Measurements from ENCODE around the gene ZNF423. TPM values are rescaled to one million over a fixed set of nuclear protein-coding genes. Genes with fewer than 3 reads are reported as not detected.

ZNF423 gene
- total and polyA plus RNA-seq, 2 donors, result 0.52 to 1.6 TPM

DNA sequence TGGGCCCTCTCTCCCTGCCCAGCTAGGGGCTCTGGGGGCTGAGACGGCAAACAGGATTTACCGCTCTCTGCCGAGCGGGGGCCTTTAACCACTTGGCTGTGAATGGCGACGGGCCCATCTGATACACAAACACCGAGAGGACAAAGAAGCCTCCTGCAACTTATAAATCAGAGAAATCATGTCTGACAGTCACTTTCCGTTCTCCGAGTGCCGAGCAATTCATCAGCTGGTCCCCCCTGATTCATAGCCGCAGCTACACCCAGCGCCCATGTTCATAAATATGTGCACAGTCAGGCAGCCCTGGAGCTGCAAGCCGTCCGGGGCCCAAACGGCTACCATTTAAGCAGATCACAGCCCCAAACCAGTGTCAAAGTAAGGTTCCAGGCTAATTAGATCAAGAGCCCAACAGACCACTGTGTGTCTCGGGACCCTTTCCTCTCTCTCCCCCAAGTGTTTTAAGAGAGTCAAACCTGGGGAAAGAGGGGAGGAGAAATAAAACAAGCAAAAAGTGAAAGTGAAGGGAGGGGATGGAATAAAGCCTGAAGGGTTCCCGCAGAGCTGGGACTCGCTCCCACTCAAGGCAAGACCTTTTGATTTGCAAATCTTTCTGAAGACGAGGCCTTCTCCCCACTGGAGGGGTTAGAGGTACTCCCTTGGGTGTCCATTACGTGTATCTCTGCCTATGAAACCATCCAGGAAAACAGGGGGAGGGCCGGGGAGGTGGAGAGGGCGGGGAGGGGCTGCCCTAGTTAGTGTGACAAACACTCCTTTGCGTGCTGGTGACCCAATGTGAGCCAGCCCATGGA is 327.6 kb downstream of the ZNF423 start:
- H3K27me3 ChIP-seq (ENCODE audit: control insufficient read depth in 2 of 2, insufficient read depth in 1 of 2, low read length in 1 of 2), result no peaks in the 10 kb centered on the region
- no peaks in the 10 kb centered on the region for H3K36me3 ChIP-seq (ENCODE audit: control insufficient read depth in 2 of 2, insufficient read depth in 2 of 2, low read length in 1 of 2)
- H3K4me3 ChIP-seq (ENCODE audit: low read length in 2 of 2), result peak overlapping the region in 1 of 2 donors; percentile 43
- peaks cover 7 to 33% of the 10 kb centered on the region in 2 donors for H3K4me1 ChIP-seq (ENCODE audit: control insufficient read depth in 2 of 2, insufficient read depth in 2 of 2, low read length in 2 of 2)
- peaks cover 0 to 1% of the 10 kb centered on the region in 2 donors for H3K9me3 ChIP-seq (ENCODE audit: control insufficient read depth in 2 of 2, insufficient read depth in 1 of 2, low read length in 1 of 2)
- WGBS, result 22% methylated on average over 23 of the region's 23 CpGs
- no peak overlapping the region for H3K27ac ChIP-seq (ENCODE audit: low read depth in 1 of 2, low read length in 1 of 2)
- DNase-seq (ENCODE audit: low read depth in 6 of 9, low spot score in 9 of 9), result peak in 3 of 9 donors; percentile 28 to 61 (median 37)

DNA sequence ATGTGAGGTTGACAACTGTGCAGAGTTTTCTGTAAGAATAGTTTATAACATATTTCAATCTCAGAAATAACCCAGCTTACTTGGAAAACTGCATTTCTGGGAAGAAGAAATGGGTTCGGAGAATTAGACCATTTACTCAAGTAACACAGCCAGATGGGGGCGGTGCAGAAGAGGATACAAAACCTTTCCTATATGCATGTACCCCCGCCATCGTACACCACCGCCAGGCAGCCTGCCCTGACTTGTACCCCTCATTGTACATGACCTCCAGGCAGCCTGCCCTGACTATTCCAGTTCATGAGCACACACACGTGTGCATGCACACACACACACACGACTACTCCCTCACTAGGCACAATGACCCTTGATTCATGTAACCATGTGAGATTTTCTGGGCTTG is 328.3 kb downstream of the ZNF423 start:
- Histone ChIP-seq H3K36me3 (ENCODE audit: control insufficient read depth in 2 of 2, insufficient read depth in 2 of 2, low read length in 1 of 2) (no peaks in the 10 kb centered on the region), H3K27me3 (ENCODE audit: control insufficient read depth in 2 of 2, insufficient read depth in 1 of 2, low read length in 1 of 2) (no peaks in the 10 kb centered on the region), H3K4me3 (ENCODE audit: low read length in 2 of 2) (no peak overlapping the region), H3K27ac (ENCODE audit: low read depth in 1 of 2, low read length in 1 of 2) (no peak overlapping the region), H3K9me3 (ENCODE audit: control insufficient read depth in 2 of 2, insufficient read depth in 1 of 2, low read length in 1 of 2) (peaks cover 0 to 1% of the 10 kb centered on the region in 2 donors), H3K4me1 (ENCODE audit: control insufficient read depth in 2 of 2, insufficient read depth in 2 of 2, low read length in 2 of 2) (peaks cover 10 to 39% of the 10 kb centered on the region in 2 donors)
- peak in 1 of 9 donors; percentile 46 for DNase-seq (ENCODE audit: low read depth in 6 of 9, low spot score in 9 of 9)
- 97% methylated on average over 7 of the region's 7 CpGs for WGBS

DNA sequence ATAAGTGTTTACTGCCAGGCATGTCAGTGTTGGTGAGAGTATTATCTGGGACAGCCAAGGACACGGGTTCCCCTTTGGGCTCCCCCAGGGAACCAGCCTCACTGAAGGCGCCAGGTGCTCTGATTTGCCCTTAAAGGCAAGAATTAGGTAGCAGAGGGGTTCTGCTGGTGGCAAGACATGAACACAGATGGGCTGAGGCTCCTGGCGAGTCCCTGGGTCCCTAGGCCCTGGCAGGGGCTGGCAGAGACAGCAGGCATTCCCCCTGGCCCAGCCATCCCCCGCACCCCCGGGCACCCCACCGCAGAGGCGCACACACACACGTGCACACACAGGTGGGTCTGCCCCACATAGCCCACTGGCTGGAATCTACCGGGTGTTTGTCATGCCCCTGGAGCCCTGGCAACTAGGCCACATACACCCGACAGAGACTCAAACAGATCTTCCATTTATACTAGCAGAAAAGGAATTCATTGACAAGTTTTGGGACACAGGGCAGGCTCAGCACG is 329.0 kb downstream of the ZNF423 start:
- Histone ChIP-seq H3K27ac (ENCODE audit: low read depth in 1 of 2, low read length in 1 of 2) (no peak overlapping the region), H3K9me3 (ENCODE audit: control insufficient read depth in 2 of 2, insufficient read depth in 1 of 2, low read length in 1 of 2) (peaks cover 0 to 1% of the 10 kb centered on the region in 2 donors), H3K4me1 (ENCODE audit: control insufficient read depth in 2 of 2, insufficient read depth in 2 of 2, low read length in 2 of 2) (peaks cover 10 to 45% of the 10 kb centered on the region in 2 donors), H3K27me3 (ENCODE audit: control insufficient read depth in 2 of 2, insufficient read depth in 1 of 2, low read length in 1 of 2) (no peaks in the 10 kb centered on the region), H3K36me3 (ENCODE audit: control insufficient read depth in 2 of 2, insufficient read depth in 2 of 2, low read length in 1 of 2) (no peaks in the 10 kb centered on the region), H3K4me3 (ENCODE audit: low read length in 2 of 2) (no peak overlapping the region)
- DNase-seq (ENCODE audit: low read depth in 6 of 9, low spot score in 9 of 9), result peak in 1 of 9 donors; percentile 56
- 90% methylated on average over 11 of the region's 11 CpGs for WGBS

DNA sequence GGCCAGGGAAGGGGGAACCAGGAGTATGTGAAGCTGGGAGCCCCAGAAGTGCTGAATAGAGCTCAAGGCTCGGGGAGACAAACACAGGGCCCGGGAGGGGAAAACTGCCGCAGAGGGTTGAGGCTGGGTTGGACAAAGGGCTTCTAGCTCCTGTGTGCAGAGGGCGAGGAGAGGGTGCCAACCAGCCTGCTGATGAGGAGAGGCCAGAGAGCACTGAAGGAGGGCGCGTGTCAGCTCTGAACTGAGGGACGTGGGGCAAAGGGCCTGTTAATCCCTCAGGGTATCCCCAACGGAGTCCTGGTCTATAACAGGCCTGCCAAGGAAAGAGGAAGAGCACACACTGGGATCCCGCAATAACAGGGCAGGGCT is 331.0 kb downstream of the ZNF423 start:
- peaks cover 0 to 1% of the 10 kb centered on the region in 2 donors for H3K9me3 ChIP-seq (ENCODE audit: control insufficient read depth in 2 of 2, insufficient read depth in 1 of 2, low read length in 1 of 2)
- H3K4me3 ChIP-seq (ENCODE audit: low read length in 2 of 2), result no peak overlapping the region
- DNase-seq (ENCODE audit: low read depth in 6 of 9, low spot score in 9 of 9), result no peak
- H3K27ac ChIP-seq (ENCODE audit: low read depth in 1 of 2, low read length in 1 of 2), result peak overlapping the region in 1 of 2 donors; percentile 84
- WGBS, result 84% methylated on average over 9 of the region's 9 CpGs
- H3K4me1 ChIP-seq (ENCODE audit: control insufficient read depth in 2 of 2, insufficient read depth in 2 of 2, low read length in 2 of 2), result peaks cover 10 to 62% of the 10 kb centered on the region in 2 donors
- no peaks in the 10 kb centered on the region for H3K36me3 ChIP-seq (ENCODE audit: control insufficient read depth in 2 of 2, insufficient read depth in 2 of 2, low read length in 1 of 2)
- no peaks in the 10 kb centered on the region for H3K27me3 ChIP-seq (ENCODE audit: control insufficient read depth in 2 of 2, insufficient read depth in 1 of 2, low read length in 1 of 2)

DNA sequence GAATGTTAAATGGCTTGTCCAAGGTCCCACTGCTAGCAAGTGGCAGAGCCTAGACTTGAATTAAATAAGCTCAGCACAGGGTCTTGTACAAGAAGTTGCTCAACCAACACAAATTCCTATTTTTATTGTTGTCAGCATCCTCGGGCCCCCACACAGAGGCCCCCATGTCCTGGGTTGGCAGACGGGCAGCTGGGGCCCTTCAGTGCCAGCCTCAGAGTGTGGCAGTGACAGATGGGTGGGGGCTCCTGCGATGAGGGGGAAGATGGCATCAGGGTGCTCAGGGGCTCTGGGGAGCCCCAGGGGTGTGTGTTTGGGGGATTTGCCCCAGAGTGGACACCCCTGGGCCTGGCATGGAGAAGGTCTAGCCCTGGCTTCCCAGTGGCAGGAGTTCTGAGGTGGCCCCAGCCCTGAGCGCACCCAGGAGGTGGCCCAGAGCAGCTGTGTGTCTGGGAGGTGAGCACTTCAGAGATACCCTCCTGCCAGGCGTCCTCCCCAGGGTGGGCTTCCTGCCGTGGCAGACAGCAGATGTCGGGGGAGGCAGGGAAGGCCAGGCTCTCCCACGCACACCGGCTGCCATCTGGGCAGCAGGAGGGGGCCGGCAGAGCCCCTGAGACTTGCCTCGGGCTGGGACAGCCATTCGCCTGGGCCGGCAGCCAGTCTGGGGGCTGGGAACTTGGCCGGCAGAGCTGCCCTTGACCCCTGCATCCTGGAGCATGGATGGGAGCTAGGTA is 331.5 kb downstream of the ZNF423 start:
- peak overlapping the region; percentile 3 to 84 for H3K27ac ChIP-seq (ENCODE audit: low read depth in 1 of 2, low read length in 1 of 2)
- WGBS, result 23% methylated on average over 14 of the region's 14 CpGs
- no peaks in the 10 kb centered on the region for H3K27me3 ChIP-seq (ENCODE audit: control insufficient read depth in 2 of 2, insufficient read depth in 1 of 2, low read length in 1 of 2)
- peaks cover 10 to 62% of the 10 kb centered on the region in 2 donors for H3K4me1 ChIP-seq (ENCODE audit: control insufficient read depth in 2 of 2, insufficient read depth in 2 of 2, low read length in 2 of 2)
- peak in 2 of 9 donors; percentile 54 to 72 for DNase-seq (ENCODE audit: low read depth in 6 of 9, low spot score in 9 of 9)
- no peaks in the 10 kb centered on the region for H3K36me3 ChIP-seq (ENCODE audit: control insufficient read depth in 2 of 2, insufficient read depth in 2 of 2, low read length in 1 of 2)
- H3K9me3 ChIP-seq (ENCODE audit: control insufficient read depth in 2 of 2, insufficient read depth in 1 of 2, low read length in 1 of 2), result no peaks in the 10 kb centered on the region
- H3K4me3 ChIP-seq (ENCODE audit: low read length in 2 of 2), result no peak overlapping the region

DNA sequence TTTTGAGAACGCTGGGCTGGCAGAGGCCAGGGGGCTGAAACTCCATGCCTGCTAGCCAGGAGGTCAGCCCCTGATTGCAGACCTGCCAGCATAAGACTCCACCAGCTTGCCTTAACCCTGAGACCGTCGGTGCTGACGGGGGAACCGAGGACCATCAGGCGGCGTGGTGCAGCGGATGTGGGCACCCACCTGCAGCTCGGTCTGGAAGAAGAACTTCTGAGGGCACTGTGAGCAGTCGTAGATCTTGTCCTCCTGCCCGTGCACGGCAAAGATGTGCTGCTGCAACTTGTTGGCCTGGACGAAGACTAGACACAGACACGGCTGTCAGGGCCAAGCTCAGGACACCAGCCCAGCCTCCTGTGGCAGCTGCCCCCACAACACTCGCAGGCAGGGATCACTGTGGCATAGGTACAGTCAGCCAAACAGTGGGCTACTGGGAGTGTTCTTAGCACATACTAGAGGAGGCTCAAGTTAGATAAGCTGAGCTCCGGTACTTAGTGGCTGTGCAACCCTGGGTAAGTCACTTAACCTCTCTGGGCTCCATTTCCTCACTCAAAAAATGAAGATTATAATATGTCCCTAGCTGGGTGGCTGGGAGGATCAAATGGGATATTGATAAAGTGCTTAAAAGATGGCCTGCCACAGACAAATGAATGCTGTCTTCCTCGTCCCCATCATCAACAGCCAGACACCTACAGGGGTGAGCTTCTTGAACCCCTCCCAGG is 332.3 kb downstream of the ZNF423 start:
- Histone ChIP-seq H3K4me1 (ENCODE audit: control insufficient read depth in 2 of 2, insufficient read depth in 2 of 2, low read length in 2 of 2) (peaks cover 10 to 62% of the 10 kb centered on the region in 2 donors), H3K4me3 (ENCODE audit: low read length in 2 of 2) (no peak overlapping the region), H3K27ac (ENCODE audit: low read depth in 1 of 2, low read length in 1 of 2) (peak overlapping the region; percentile 75 to 84), H3K36me3 (ENCODE audit: control insufficient read depth in 2 of 2, insufficient read depth in 2 of 2, low read length in 1 of 2) (no peaks in the 10 kb centered on the region), H3K9me3 (ENCODE audit: control insufficient read depth in 2 of 2, insufficient read depth in 1 of 2, low read length in 1 of 2) (no peaks in the 10 kb centered on the region), H3K27me3 (ENCODE audit: control insufficient read depth in 2 of 2, insufficient read depth in 1 of 2, low read length in 1 of 2) (no peaks in the 10 kb centered on the region)
- 75% methylated on average over 17 of the region's 17 CpGs for WGBS
- peak in 5 of 9 donors; percentile 42 to 83 (median 53) for DNase-seq (ENCODE audit: low read depth in 6 of 9, low spot score in 9 of 9)

DNA sequence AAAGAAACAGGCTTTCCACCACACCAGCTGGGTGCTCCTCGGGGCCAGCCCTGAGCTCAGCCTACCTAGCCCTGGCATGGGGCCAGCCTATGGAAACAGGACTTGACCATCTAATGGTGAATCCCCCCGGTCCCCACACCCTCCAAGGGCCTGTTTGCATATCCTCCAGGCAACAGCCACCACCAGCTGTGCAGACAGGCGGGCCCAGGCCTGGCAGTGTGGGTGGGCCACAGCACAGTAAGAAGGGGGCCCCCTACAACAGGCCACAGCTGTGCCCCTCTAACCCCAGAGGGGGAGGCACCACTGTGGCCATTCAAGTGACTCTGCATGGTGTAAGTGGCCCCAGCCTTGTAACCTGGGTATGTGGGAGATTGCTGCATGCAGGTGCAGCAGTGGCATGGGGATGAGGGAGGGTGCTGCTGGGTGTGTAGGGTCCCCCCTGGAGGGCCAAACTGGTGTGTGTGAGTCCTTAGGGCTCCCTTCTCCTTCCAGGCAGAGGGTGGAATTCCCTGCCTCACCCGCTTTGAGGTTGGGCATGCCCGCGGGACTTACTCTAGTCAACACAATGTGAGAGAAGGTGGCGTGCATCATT is 334.1 kb downstream of the ZNF423 start:
- Histone ChIP-seq H3K4me1 (ENCODE audit: control insufficient read depth in 2 of 2, insufficient read depth in 2 of 2, low read length in 2 of 2) (peaks cover 10 to 53% of the 10 kb centered on the region in 2 donors), H3K27ac (ENCODE audit: low read depth in 1 of 2, low read length in 1 of 2) (no peak overlapping the region), H3K27me3 (ENCODE audit: control insufficient read depth in 2 of 2, insufficient read depth in 1 of 2, low read length in 1 of 2) (no peaks in the 10 kb centered on the region), H3K36me3 (ENCODE audit: control insufficient read depth in 2 of 2, insufficient read depth in 2 of 2, low read length in 1 of 2) (no peaks in the 10 kb centered on the region), H3K9me3 (ENCODE audit: control insufficient read depth in 2 of 2, insufficient read depth in 1 of 2, low read length in 1 of 2) (no peaks in the 10 kb centered on the region), H3K4me3 (ENCODE audit: low read length in 2 of 2) (no peak overlapping the region)
- DNase-seq (ENCODE audit: low read depth in 6 of 9, low spot score in 9 of 9), result peak in 1 of 9 donors; percentile 66
- WGBS, result 87% methylated on average over 7 of the region's 7 CpGs

DNA sequence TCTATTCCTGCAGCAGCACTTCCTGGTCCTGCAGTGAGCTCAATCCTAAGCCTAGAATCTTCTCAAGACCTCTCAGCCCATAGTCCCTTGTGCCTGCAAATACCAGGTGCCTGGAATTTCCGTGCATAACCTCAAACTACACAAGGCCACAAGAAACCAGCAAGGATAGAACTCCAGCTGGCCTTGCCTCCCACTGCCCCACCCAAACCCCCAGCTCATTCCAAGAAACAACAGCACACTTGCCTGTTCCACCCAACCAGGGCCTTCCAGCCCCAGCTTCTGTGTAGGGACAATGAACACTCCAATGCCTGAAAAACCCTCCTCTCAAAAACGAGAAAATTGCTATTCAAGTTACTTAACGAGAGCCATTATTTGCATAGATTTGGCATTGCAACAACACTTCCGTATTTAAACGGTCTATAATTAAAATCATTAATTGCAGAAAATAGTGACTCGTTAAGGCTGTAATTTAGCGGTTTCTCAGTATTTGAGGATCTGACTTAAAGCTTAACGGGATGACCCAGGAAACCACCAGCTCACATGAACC is 335.3 kb downstream of the ZNF423 start:
- Histone ChIP-seq H3K4me1 (ENCODE audit: control insufficient read depth in 2 of 2, insufficient read depth in 2 of 2, low read length in 2 of 2) (peaks cover 10 to 53% of the 10 kb centered on the region in 2 donors), H3K27me3 (ENCODE audit: control insufficient read depth in 2 of 2, insufficient read depth in 1 of 2, low read length in 1 of 2) (no peaks in the 10 kb centered on the region), H3K9me3 (ENCODE audit: control insufficient read depth in 2 of 2, insufficient read depth in 1 of 2, low read length in 1 of 2) (no peaks in the 10 kb centered on the region), H3K36me3 (ENCODE audit: control insufficient read depth in 2 of 2, insufficient read depth in 2 of 2, low read length in 1 of 2) (no peaks in the 10 kb centered on the region), H3K27ac (ENCODE audit: low read depth in 1 of 2, low read length in 1 of 2) (no peak overlapping the region), H3K4me3 (ENCODE audit: low read length in 2 of 2) (no peak overlapping the region)
- 95% methylated on average over 8 of the region's 8 CpGs for WGBS
- DNase-seq (ENCODE audit: low read depth in 6 of 9, low spot score in 9 of 9), result no peak
